Measurements from ENCODE around the gene RFX2.
"Not testable (repeated sequence)": the region's sequence is repeated elsewhere in the genome, so short reads cannot be mapped to it uniquely, and the experiment has no call there.

RFX2 gene

DNA sequence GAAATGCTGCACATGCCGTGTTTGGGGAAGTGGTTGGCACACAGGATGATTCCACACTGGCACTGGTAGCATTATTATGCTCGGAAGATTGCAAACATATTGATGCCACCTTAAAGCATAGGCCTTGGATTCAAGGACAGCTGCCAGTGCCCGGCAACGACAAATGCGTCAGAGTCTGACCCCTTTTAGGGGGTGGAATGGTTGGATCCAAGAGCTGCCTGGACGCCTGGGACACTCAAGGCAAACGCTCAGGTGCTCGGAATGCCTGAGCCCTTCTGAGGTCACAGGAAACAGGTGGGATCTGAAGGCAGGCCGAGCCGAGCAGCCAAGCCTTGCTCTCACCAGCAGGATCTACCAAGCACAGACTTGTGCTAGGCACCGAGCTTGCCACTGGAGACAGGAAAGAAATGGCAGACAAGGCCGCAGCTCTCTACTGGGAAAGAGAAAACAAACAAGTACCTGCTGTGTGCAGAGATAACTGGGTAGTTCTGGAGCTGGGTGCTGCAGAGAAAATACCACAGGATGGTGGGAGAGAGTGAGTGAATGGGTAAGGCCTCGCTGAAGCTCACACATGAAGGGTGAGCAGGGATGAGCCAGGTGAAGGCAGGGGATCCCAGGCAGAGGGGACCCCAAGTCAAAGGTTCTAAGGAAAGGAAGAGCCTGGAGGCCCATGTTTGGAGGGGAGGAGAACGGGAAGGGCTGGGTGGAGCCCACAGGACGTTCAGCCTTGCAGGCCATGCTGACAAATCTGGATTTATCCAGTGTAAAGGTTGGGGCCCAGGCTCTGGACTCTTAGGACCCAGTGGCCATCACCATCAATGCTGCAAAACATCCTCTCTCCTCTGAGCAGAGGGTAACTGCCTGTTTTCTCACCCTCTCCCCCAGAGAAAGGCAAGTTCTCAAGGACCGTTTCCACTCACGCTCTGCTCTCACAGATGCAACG, 141.6 kb downstream of the RFX2 start:
- peak; percentile 71 for DNase-seq

DNA sequence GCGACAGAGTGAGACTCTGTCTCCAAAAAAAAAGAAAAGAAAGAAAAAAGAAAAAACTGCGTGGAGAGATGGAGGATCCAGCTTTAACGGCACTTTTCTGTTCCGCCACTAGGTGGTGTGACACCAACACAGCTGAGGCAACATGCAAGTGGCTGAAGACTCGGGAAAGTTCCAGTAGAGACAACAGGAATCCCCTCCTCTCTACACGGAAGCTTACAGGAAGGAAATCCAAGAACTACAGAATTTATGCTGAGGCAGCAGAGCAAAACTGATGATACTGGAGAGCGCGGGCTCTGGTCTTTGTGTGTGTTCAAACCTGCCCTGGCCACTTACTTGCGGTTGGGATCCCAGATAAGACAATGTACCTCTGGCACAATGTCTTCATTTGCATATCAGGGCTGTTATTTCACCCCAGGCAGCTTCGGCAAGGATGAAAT, 142.3 kb downstream of the RFX2 start:
- peak; percentile 78 for DNase-seq

DNA sequence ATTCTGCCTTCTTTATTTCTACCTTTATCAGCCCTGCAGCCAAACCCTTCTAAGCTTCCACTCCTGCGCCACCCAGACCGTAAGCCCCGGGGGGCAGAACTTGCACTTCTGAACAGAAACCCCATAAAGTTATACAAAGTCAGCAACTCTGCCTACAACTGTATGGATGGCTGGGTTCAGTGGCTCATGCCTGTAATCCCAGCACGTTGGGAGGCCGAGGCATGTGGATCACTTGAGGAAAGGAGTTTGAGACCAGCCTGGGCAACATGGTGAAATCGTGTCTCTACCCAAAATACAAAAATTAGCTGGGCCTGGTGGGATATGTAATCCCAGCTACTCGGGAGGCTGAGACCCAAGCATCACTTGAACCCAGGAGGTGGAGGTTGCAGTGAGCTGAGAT, 142.7 kb downstream of the RFX2 start:
- no peak for DNase-seq

DNA sequence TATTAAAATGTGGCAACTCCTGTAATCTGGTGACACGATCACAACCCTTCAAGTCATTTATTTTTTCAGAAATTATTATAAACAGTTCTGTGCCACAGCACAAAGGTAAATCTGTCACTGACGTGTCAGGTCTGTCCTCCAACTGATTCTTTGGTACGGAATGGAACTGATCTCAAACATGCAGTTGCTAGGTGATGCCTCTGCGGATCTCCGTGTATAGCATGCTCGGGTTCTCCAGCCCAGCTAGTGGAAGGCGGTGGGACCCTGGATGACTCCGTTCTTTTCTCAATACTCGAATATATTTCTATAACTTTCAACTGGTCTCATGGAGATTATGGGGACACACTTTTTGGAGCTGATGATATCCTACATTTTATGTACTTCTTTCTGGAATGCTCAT, 143.4 kb downstream of the RFX2 start:
- DNase-seq = no peak

DNA sequence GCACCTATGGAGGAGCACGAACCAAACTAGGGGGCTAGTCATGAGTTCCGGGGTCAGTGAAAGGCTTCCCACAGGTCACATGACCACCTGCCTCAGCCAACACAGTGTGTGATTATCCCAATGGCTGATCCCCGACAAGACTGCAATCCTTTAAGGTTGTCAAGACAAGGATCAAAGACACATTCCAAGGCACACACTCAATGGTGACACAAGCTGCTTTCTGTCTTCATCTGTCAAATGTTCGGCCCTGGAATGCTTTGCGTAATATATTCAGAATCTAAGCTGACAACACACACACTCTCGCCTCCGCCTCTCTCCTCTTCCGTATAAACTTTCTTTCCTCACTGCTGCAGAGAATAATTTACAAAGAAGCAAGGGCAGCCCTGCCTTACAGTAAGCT, 144.1 kb downstream of the RFX2 start:
- DNase-seq = peak; percentile 77

DNA sequence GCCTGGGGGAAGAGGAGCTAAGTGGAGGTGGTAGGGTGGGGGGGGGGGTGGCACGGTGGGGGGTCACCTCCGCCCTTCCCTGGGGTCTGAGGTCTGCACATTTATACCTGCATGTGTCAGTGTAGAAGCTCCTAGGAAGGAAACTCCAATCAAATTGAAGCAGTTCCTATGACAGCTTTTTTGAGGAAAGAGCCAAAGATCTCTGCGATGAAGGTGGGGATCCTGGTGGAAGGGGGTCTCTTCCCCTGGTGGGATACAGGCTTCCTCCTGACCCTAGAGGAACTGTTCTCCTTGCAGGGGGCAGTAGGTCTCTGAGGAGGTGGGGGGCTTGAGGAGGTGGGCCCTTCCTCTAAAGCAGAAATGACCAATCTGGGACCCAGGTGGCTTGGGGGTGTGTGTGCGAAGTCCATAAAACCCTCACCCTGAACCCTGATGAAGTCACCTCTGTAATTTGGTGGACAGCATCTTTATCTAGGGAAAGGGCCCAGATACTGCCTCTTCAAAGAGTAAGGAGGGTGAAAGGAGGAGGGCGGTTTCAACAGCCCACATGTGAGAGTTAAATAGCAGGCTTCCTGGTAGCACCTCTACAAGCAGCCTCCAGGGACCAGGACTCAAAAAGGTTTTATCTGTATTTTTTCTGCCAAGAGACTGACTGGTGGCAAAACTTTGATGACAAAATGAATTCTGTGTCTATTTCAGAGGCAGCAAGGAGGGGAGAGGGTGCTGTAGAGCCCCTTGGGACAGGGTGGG, 145.3 kb downstream of the RFX2 start:
- no peak for DNase-seq

DNA sequence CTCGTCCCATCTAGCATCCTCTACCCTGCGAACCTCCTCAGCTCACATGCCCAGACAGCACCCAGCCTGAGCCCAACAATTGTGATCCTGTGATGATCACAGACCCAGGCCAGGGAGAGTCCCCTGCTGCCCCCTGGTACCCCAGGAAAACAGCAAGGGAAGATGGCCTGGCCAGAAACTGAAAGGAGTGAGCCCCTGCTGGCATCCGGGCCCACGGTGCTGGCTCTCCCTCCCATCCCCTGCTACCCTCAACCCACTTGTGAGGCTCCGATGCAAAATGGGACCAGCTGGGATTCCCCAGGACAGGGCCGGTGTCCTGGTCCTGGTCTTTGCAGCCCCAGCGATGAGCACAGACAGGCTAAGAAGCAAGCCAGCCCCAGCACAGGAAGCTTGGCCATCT, 146.4 kb downstream of the RFX2 start:
- no peak for DNase-seq

DNA sequence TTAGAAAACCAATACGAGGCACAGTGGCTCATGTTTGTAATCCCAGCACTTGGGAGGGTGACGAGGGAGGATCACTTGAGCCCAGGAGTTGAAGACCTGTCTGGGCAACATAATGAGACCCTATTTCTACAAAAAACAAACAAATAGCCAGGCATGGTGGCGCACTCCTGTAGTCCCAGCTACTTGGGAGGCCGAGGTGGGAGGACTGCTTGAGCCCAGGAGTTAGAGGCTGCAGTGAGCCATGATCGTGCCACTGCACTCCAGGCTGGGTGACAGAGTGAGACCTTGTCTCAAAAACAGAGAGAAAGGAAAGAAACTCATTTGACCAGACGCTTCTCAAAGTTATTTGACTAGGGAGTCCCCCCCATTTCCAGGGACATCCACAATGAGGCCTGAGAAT, 147.0 kb downstream of the RFX2 start:
- not testable (repeated sequence) for DNase-seq

DNA sequence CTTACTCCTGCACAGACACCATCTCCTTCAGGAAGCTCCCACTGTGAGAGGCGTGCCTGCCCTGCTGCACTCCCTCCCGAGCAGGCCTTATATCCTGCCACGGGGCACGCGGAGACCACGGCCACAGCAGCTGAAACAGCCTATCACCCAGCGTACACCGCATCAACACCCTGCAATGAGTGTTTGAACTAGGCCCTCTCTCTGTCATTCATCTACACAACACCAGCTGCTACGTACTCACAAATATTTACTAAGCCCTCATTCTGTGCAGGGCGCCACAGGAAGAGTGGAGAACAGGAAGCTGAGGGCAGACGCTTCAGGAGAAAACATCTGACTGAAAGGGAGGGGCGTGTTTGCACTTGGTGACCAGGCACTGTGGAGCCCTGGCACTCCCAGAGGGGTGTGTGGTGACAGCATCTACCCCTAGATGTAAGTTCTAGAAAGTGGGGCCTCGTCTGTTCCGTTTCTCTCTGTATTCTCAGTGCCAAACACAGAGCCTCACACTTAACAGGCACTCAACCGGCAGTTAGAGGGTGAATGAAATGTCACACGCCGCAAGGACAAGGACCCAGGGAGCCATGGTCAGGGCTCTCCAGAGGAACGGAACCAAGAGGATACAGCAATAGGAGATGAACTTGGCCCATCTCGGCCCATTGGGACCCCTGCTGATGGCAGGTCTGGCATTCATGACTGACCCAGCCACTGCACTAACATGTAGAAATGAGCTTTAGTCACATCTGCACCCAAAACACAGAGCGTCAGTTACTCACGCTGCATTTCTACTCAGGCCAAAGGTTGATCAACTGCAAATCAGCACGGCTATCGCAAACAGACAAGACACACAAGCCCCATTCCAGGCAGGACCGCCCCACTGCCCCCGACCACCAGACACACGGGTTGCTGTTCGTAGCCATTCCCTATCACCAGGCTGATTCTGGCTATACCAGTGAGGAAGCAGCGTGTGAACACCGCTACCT, 148.0 kb downstream of the RFX2 start:
- no peak for DNase-seq

DNA sequence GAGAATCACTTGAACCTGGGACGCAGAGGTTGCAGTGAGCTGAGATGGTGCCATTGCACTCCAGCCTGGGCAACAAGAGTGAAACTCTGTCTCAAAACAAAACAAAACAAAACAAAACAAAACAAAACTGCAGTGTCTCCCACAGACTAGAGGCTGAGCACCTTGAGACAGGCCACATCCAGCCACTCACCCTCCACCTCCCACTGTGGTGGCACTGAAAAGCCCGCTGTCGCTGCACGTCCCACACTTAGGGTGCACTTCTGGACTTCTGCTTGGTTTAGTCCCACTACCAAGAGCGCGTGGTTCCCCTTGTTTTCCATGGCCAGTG, 148.7 kb downstream of the RFX2 start:
- DNase-seq = not testable (repeated sequence)

DNA sequence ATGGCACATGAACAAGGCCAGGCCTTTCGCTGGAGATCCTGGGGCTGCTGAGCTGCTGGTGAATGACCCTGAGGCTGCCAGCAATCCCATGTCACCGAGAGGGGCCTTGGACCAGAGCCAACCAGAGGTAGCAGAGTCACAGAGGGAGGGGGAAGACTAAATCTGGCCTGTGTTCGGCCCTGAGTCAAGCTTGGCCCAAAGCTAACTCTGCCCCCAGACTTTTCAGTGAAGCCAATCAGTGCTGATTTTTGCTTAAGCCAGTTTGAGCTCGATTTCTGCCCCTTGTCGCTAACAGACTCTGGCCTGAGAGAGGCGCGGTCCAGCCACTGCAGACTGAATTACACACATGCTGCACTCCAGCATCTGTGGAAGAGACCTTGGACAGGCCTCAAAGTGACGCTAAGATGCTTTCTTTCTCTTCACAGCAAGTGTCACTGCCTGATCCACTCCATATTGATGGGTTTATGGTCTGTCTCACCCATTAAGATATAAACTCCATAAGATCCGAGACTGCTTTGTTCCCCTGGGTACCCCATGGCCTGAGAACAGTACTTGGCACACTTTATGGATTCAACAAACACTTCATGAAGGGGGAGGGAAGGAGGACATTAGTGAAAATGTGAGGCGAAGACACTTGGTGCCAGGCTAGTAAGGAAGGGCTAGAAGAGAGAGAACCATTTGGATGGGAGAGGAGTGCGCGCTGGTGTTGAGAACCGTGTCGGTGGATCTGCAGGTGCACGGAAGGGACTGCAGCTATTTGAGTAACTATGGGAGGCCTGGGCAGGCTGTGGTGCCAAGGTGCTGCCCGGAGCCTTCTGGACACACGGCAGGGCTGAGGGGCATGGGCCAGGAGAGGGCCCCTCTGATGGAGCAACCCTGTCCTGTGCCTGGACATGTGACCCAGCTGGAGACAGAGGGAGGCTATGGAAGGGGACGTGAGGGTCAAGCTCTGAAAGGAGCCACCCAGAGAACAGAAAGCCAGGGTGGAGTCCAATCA, 150.0 kb downstream of the RFX2 start:
- DNase-seq = no peak

DNA sequence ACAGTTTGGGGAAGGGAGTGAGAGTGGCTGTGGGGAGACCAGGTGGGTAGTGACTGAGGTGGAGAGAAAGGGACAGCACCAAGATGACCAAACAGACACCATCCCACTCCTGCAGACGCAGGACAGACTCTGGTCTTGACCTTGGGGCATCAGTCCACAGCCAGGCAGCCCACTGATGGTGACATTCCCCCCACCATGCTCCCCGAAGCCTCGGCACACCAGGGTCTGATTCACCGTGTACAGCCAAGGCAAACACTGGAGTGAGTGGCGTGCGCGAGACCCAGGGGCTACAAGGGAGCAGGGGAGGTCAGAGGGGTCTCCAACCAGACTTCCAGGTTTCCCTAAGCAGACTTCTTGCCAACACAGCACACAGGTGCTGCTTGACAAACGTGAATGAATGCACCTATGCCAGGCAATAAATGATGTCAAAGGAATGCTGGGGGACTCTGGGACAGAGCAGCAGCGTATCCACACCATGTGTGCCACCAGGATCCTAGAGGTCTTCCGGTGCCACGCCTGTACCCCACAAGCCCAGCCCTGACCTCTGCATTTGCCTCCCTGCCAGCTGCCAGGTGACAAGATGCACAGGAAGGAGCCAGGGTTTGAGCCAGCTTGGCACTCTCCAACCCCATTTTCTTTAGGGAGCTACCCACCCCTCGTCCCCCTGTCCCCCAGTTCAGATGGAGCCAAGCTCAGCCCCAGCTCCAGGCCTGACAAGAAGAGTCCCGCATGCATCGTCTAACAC, 150.9 kb downstream of the RFX2 start:
- DNase-seq = no peak

DNA sequence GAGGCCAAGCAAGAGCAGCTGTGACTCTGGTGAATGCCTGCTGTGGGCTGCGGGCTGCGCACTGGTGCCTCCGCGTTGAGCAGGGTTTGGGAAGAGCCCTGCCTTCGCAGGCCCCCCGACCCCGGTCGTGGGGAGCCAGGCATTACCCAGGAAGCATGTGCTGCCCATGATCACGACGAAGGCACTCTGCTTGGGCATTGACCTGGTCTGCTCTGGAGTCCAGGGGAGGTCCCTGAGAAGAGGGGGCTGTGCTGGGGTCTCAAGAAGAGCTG, 151.5 kb downstream of the RFX2 start:
- DNase-seq = no peak

DNA sequence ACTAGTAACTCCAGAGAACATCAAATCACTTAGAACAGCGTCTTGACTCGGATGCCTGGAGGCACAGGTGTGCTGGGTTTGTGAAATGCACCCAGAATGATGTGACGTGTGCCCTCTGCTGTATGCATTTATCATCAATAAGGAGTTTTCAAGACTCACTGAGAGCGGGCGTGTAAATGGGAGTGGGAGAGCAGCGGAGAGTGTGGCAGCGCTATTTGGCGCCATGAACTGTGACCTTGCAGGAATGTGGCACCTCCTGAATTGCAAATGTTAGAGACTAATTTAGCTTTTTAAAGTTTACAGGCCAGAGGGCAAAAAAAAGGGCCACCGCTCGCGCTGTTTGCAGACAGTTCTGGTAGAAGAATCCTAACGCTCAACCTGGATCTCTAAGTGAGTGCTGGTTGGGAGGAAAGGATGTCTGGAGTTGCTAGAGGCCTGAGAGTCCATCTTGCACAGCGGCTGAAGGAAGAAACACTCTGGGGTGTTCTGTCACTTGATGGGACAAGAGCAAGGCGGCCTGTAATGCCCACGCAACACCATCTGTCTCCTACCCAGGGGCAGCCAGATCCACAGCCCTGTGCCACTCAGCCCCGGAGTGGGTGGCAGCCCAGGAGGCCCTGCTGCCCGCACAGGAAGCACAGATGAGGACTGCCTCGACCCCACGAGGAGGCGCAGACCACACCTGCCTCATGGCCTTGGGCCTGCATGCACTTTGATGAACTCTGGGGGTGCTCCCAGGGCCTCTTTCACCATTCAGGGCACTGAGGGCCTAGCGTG, 152.0 kb downstream of the RFX2 start:
- DNase-seq = no peak

DNA sequence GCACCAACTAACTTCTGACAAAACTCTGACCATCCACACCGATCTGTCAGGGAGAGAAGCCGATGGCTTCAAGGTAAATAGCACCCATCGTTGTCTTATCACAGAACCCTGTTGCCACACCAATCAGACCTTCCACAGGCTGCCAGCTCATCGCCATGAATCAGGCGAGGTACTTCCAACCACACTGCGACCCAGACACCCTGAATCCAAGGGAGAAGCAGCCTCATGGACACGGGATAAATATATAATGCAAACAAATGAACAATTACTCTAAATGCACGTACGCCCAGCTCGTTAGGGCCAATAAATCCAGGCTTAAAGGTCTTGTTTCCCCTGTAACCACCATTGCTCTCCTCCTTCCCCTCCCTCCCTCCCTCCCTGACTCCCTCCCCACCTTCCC, 153.1 kb downstream of the RFX2 start:
- no peak for DNase-seq

DNA sequence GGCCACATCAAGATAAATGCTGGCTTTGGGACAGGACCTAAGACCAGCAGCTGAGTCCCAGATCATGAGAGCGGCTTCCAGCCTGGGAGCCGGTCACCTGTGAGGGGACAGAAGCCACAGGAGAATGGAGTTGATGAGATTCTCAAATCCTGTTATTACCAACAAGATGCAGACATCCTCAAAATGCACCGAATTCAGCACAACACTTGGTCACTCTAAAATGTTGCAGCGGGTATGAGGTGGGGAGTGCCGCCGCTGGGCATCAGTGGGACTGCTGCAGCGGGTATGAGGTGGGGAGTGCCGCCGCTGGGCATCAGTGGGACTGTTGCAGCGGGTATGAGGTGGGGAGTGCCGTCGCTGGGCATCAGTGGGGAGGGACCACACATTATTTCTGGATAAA, 153.6 kb downstream of the RFX2 start:
- no peak for DNase-seq

DNA sequence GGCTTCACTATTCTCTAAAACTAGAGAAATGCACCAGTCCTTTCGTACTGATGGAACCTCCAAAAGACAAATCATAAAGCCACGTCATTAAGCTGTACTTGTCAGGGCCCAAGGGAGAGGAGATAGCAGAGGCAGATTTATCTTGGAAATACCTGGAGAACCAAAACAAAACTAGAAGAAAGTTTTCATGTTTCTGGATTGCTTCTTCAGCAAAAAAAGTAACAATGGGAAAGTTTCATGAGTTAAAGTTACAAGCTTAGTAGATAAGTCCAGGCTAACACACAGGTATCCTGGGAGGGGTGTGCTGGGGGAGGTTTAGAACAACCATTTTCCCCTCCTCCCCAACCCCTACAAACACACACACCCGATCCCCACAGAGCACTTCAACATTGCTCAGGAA, 154.0 kb downstream of the RFX2 start:
- DNase-seq = no peak

DNA sequence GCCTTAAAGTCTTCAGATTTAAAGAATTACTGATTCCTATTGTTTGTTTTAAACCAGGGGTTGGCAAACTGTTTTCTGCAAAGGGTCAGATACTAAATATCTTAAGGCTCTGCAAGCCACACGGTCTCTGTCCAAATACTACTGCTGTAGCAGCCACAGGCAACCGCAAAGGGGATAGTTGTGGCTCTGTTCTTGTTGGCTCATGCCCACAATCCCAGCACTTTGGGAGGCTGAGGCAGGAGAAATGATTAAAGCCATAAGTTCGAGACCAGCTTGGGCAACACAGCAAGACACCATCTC, 154.7 kb downstream of the RFX2 start:
- DNase-seq = no peak

DNA sequence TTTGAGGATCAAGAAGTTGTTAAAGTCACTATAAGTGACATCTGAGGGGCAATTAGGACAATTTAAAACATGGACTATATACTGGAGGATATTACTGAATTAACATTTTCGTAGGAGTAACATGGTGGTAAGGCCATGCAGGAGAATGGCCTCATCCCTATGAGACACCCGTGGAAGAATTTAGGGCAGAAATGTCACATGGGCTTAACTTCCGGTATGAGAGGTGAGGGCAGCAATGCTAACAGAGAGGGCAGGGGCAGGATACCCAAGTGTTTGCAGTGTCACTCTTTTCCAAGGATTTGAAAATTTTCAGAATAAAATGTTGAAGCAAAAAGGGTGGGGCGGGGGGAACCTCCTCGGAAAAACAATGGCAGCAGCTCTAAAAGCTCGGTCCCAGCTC, 156.0 kb downstream of the RFX2 start:
- DNase-seq = no peak

DNA sequence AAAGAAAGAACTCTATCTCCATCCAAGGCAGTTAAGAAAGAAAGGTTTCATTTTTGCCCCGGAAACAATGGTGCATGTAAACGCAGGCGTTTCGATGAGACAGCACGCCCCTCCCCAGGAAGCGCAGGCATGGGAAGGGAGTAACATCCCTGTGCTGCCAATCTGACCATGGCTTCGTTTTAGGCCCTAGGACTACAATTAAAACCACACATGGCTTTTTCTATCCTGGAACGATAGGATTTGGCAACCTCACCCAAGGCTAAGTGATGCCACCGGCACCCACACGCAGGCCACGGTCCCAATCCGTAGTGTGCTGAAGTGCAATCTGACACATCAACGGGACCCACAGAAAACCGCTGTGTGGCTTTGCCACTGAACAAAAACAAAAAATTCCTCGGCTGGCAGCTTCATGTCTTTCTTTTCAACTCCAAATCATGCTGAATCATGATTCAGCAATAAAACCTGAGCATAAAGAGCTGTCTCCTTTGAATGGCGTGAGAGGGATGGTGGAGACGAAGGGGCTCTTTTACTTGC, 156.6 kb downstream of the RFX2 start:
- DNase-seq = no peak

All from islet precursor cell (in vitro differentiated cells).